B cell (primary cell): ENCODE measurements around the gene CIP2A. TPM values are rescaled to one million over a fixed set of nuclear protein-coding genes. Genes with fewer than 3 reads are reported as not detected.
A peak's percentile ranks its signal among the peaks of the same experiment; 100 is the strongest.

Experiments used
- ATAC-seq: fragments of 200-7000 bp; cut with Tn5 transposase; one replicate; pipeline ENCODE4 v1.10.0; 2021; ENCODE audit warnings: low read depth, mild to moderate bottlenecking, moderate number of reproducible peaks, moderate library complexity
- CTCF ChIA-PET: fragments of 350-600 bp; sonication (Branson Sonifier 250); formaldehyde crosslinking; loops from one replicate; lab custom pipeline; 2021; ENCODE audit warnings: antibody characterized with exemption, inconsistent platforms; lab: Charles Lee
- POLR2A ChIA-PET: fragments of 350-600 bp; sonication (Branson Sonifier 250); formaldehyde crosslinking; loops from one replicate; lab custom pipeline; 2021; ENCODE audit warnings: antibody characterized with exemption; lab: Charles Lee
- DNase-seq: peaks from one replicate; pipeline ENCODE4 v3.0.0; 2013
- H2AFZ ChIP-seq: 2 replicates; pipeline ENCODE4 v1.6.1; 2012; ENCODE audit warnings: mild to moderate bottlenecking, low read depth, low read length; ENCODE audit not compliant: insufficient read depth, poor library complexity, severe bottlenecking
- H3K27ac ChIP-seq, 2 donors: 1 replicate in 1 of 2; 2 replicates in 1 of 2; pipeline ENCODE4 v1.5.1; 2012 to 2013; ENCODE audit warnings: low read length in 2 of 2, mild to moderate bottlenecking in 2 of 2, moderate library complexity in 1 of 2
- H3K27me3 ChIP-seq, 4 experiments: fragments of 200-600 bp in 1 of 4; sonication (generic) in 1 of 4; replicated peaks in 1 of 4; 1 replicate in 2 of 4; 2 replicates in 2 of 4; pipeline versions ENCODE4 v1.6.1 to v1.7.0; 2013 to 2016; ENCODE audit warnings: low read length in 3 of 4, mild to moderate bottlenecking in 2 of 4, mixed read lengths in 1 of 4, moderate library complexity in 1 of 4; ENCODE audit not compliant: insufficient read depth in 4 of 4, control insufficient read depth in 3 of 4; ENCODE audit errors: control extremely low read depth in 1 of 4
- H3K36me3 ChIP-seq, 2 experiments: replicated peaks in 1 of 2; 1 replicate in 1 of 2; 2 replicates in 1 of 2; pipeline versions ENCODE4 v1.6.1 to v1.7.1; 2013; ENCODE audit warnings: low read length in 1 of 2; ENCODE audit not compliant: insufficient read depth in 2 of 2, control insufficient read depth in 1 of 2; ENCODE audit errors: control extremely low read depth in 1 of 2, extremely low read depth in 1 of 2
- H3K4me1 ChIP-seq, 2 donors: fragments of 200-600 bp in 1 of 2; sonication (generic) in 1 of 2; 1 replicate in 1 of 2; 2 replicates in 1 of 2; pipeline versions ENCODE4 v1.5.1 to v1.6.1; 2013 to 2017; ENCODE audit warnings: low read length in 2 of 2; ENCODE audit not compliant: control insufficient read depth in 2 of 2, insufficient read depth in 2 of 2
- H3K4me2 ChIP-seq: replicated peaks from 2 replicates; pipeline ENCODE3; 2012; ENCODE audit warnings: mild to moderate bottlenecking, low read depth, low read length; ENCODE audit not compliant: poor library complexity, severe bottlenecking
- H3K4me3 ChIP-seq, 5 experiments: fragments of 200-600 bp in 1 of 5; sonication (generic) in 1 of 5; 1 replicate in 3 of 5; 2 replicates in 2 of 5; pipeline versions ENCODE4 v1.5.1 to v1.7.0; 2011 to 2016; ENCODE audit warnings: low read length in 4 of 5, mild to moderate bottlenecking in 4 of 5, low read depth in 2 of 5, control low read depth in 1 of 5, moderate library complexity in 1 of 5; ENCODE audit not compliant: insufficient read depth in 1 of 5; ENCODE audit errors: control extremely low read depth in 1 of 5, extremely low read depth in 1 of 5
- H3K79me2 ChIP-seq: fragments of 200-600 bp; sonication (generic); one replicate; pipeline ENCODE4 v1.6.0; 2016; ENCODE audit warnings: low read length; ENCODE audit not compliant: control insufficient read depth, insufficient read depth
- H3K9ac ChIP-seq: fragments of 200-600 bp; sonication (generic); 2 replicates; pipeline ENCODE4 v1.6.1; 2017; ENCODE audit warnings: mild to moderate bottlenecking, low read length, moderate library complexity
- H3K9me3 ChIP-seq, 3 donors: one replicate each; pipeline versions ENCODE4 v1.6.1 to v1.7.1; 2013; ENCODE audit warnings: low read length in 2 of 3; ENCODE audit not compliant: control insufficient read depth in 2 of 3, insufficient read depth in 1 of 3; ENCODE audit errors: control extremely low read depth in 1 of 3
- H4K20me1 ChIP-seq: 2 replicates; pipeline ENCODE4 v1.6.0; 2012; ENCODE audit warnings: mild to moderate bottlenecking, low read length; ENCODE audit not compliant: insufficient read depth, control insufficient read depth, poor library complexity, severe bottlenecking
- H3K27ac Mint-ChIP-seq: one replicate; pipeline ENCODE4 v1.8.0; 2021; ENCODE audit warnings: mixed read lengths
- H3K27me3 Mint-ChIP-seq: one replicate; pipeline ENCODE4 v1.8.0; 2021; ENCODE audit warnings: mixed read lengths
- H3K4me1 Mint-ChIP-seq: one replicate; pipeline ENCODE4 v1.8.0; 2021; ENCODE audit warnings: mixed read lengths
- H3K4me3 Mint-ChIP-seq: one replicate; pipeline ENCODE4 v1.8.0; 2021; ENCODE audit warnings: mixed read lengths
- H3K9me3 Mint-ChIP-seq: one replicate; pipeline ENCODE4 v1.8.0; 2022; ENCODE audit warnings: mixed read lengths; ENCODE audit not compliant: insufficient read depth
- EZH2 ChIP-seq: IDR thresholded peaks from 2 replicates; pipeline ENCODE4 v1.6.1; 2012; ENCODE audit warnings: borderline replicate concordance, low read depth, mild to moderate bottlenecking, moderate library complexity, low read length; ENCODE audit not compliant: insufficient read depth, poor library complexity, severe bottlenecking
- WGBS: methylation state at CpG from one replicate; pipeline ENCODE4 v1.1.5; 2013; ENCODE audit warnings: missing lambda C conversion rate; ENCODE audit not compliant: insufficient coverage; 5-methylcytosine and 5-hydroxymethylcytosine counted together
- intact Hi-C: fragments of 100-400 bp; cut with micrococcal nuclease; formaldehyde crosslinking; loops from one replicate; pipeline ENCODE4 v1.10.0; 2022
- polyA plus RNA-seq: library from polyadenylated mRNA; depleted of rRNA; stranded (reverse); fragments of >200 nt; gene quantifications from 2 replicates; pipeline ENCODE4 v1.2.3, GENCODE V29; 2012
- total RNA-seq, 2 donors: library from RNA; stranded (reverse); fragments of 120-200 nt in 1 of 2; gene quantifications; 1 replicate in 1 of 2; 2 replicates in 1 of 2; pipeline versions ENCODE4 v1.2.3 to v1.2.4, GENCODE V29; 2013 to 2022
- TF ChIP-seq, protein P1 (sequence below): fragments of 200-600 bp; IDR thresholded peaks from one replicate; pipeline ENCODE4 v1.8.0; 2022; ENCODE audit warnings: antibody characterized with exemption, mild to moderate bottlenecking

CIP2A gene
- total and polyA plus RNA-seq, 2 donors (not counting 1 experiment from before 2014, with no cell fraction given), result 2.3 to 11.0 TPM

DNA sequence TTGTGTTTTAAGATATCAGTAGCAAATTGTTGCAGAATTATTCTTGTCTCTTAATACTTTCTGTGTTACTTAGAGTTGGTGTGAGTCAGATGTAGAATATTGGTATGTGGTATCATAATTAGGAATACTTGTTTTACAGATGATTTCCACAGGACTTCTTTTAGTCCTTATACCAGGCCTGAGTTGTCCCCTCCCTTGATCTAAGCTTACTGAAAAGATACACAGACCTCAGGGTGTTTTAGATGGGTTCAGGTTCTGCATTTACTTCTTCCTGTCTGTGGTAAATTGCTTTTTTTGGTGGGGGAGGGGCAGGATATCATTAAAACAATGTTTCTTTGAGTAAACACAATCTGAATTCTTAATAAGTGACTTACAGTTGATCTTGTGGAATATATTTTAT, 14.5 kb upstream of the CIP2A start:
- CTCF ChIA-PET, result interaction anchor here (0.8 to 3.5 kb wide), 5 partner anchors 14 to 311 kb away, joined by 3 to 15 read pairs (median 4); partner anchors contain the start of genes CIP2A and DZIP3
- ATAC-seq (peak; percentile 51), DNase-seq (peak; percentile 64)
- Histone ChIP-seq H4K20me1 (no peaks in the 10 kb centered on the region), H3K9me3 (no peaks in the 10 kb centered on the region), H3K4me2 (peak overlapping the region; percentile 68), H3K4me1 (peaks cover 29 to 32% of the 10 kb centered on the region in 2 donors), H3K4me3 (peak overlapping the region in 1 of 5 experiments; percentile 47), H3K27me3 (no peaks in the 10 kb centered on the region), H3K36me3 (no peaks in the 10 kb centered on the region), H2AFZ (peak overlapping the region; percentile 67), H3K27ac (peak overlapping the region; percentile 48 to 85), H3K9ac (peak overlapping the region; percentile 35), H3K79me2 (peaks cover 6% of the 10 kb centered on the region)
- Mint-ChIP-seq H3K27me3 (no peaks in the 10 kb centered on the region), H3K9me3 (no peaks in the 10 kb centered on the region), H3K4me1 (peaks cover 27% of the 10 kb centered on the region), H3K27ac (peak overlapping the region; percentile 51), H3K4me3 (peak overlapping the region; percentile 65)
- POLR2A ChIA-PET, result interaction anchor here (0.6 to 2.8 kb wide), 2 partner anchors 12 to 14 kb away, joined by 5 to 16 read pairs; partner anchors contain the start of genes CIP2A and DZIP3
- TF ChIP-seq, protein P1, sequence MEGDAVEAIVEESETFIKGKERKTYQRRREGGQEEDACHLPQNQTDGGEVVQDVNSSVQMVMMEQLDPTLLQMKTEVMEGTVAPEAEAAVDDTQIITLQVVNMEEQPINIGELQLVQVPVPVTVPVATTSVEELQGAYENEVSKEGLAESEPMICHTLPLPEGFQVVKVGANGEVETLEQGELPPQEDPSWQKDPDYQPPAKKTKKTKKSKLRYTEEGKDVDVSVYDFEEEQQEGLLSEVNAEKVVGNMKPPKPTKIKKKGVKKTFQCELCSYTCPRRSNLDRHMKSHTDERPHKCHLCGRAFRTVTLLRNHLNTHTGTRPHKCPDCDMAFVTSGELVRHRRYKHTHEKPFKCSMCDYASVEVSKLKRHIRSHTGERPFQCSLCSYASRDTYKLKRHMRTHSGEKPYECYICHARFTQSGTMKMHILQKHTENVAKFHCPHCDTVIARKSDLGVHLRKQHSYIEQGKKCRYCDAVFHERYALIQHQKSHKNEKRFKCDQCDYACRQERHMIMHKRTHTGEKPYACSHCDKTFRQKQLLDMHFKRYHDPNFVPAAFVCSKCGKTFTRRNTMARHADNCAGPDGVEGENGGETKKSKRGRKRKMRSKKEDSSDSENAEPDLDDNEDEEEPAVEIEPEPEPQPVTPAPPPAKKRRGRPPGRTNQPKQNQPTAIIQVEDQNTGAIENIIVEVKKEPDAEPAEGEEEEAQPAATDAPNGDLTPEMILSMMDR, result no peak
- TF ChIP-seq EZH2, result no peak
- intact Hi-C loops, result no loop called here

DNA sequence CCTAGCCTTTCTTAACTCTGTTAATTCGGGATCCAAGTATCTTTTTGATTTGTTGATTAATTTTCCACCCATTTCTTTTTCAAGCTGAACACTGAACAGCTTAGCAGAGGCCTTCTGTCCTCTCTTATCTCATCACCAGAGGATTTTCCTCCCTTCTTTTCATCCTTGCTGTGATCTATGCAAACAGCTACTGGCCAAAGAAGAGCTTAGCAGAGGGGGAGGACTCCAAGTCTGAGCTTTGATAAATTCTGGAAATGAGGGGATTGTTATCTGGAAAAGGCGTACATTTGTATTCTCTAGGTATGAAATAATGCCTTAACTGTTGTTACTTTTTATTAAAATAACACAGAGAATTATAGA, 13.7 kb upstream of the CIP2A start:
- ATAC-seq, result no peak
- POLR2A ChIA-PET, result interaction anchor here (2.8 kb wide), 1 partner anchor 13 kb away, joined by 16 read pairs; the partner anchor contains the start of genes CIP2A and DZIP3
- Histone ChIP-seq H2AFZ (peak overlapping the region; percentile 67), H3K4me2 (peak overlapping the region; percentile 68), H3K79me2 (peaks cover 6% of the 10 kb centered on the region), H3K27ac (peak overlapping the region; percentile 51 to 85), H3K9me3 (no peaks in the 10 kb centered on the region), H4K20me1 (no peaks in the 10 kb centered on the region), H3K4me3 (peak overlapping the region in 4 of 5 experiments; percentile 0 to 47 (median 15)), H3K36me3 (no peaks in the 10 kb centered on the region), H3K27me3 (no peaks in the 10 kb centered on the region), H3K4me1 (peaks cover 29 to 32% of the 10 kb centered on the region in 2 donors), H3K9ac (peak overlapping the region; percentile 50)
- peak overlapping the region; percentile 56 for H3K4me3 Mint-ChIP-seq
- no peaks in the 10 kb centered on the region for H3K9me3 Mint-ChIP-seq
- DNase-seq, result no peak
- no CpG with 5 or more reads among the region's 2 CpGs for WGBS
- CTCF ChIA-PET, result interaction anchor here (1.4 to 3.5 kb wide), 3 partner anchors 13 to 312 kb away, joined by 4 to 15 read pairs (median 9); partner anchors contain the start of genes CIP2A and DZIP3
- peak overlapping the region; percentile 89 for H3K27ac Mint-ChIP-seq
- intact Hi-C loops, result no loop called here
- peaks cover 27% of the 10 kb centered on the region for H3K4me1 Mint-ChIP-seq
- TF ChIP-seq, protein P1, result no peak
- no peak for TF ChIP-seq EZH2
- no peaks in the 10 kb centered on the region for H3K27me3 Mint-ChIP-seq
